ENCODE results near the gene GPATCH1. TPM values are rescaled to one million over a fixed set of nuclear protein-coding genes. Genes with fewer than 3 reads are reported as not detected.

Gene GPATCH1
- total and polyA plus RNA-seq, 2 of the 4 experiments (the other 2 are of a cell fraction): 5.1 to 7.5 TPM

DNA sequence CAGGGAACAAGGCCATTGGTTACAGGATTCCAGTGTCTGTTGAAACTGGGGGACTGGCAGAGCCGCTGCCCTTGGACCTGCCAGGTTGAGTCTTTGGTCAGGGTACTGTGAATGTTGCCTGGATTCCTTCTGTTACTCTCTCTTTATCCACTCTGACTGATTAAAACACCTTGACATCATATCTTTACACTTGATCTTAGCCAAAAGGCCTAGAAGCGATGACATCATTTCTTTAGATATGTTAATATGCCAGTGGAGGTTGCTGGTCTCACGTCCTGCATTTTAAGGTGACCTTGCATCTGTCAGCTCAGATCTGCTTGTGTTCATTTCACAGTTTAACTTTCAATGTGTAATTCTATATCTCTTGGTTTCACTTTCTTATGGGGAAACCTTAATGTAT is 9.2 kb downstream of the GPATCH1 start:
- Histone ChIP-seq H3K23ac (ENCODE audit: low read depth, low read length) (no peak overlapping the region), H3K9me1 (ENCODE audit: insufficient read depth, low read length) (0 out of 2 replicates have a peak, but pooled peaks cover 4% of the 10 kb centered on the region), H4K20me1 (ENCODE audit: insufficient read depth, low read length) (no peaks in the 10 kb centered on the region), H3K18ac (ENCODE audit: low read depth, low read length) (no peak overlapping the region), H3K4me3 (ENCODE audit: insufficient read depth, low read depth, low read length) (no peak overlapping the region), H4K5ac (ENCODE audit: low read depth, low read length) (no peak overlapping the region), H2BK20ac (ENCODE audit: low read depth, low read length) (no peak overlapping the region), H2AK9ac (replicated peaks; ENCODE audit: low read depth, low read length, poor library complexity) (no peak overlapping the region), H2AFZ (replicated peaks; ENCODE audit: low read length, poor library complexity) (no peak overlapping the region), H3K56ac (ENCODE audit: extremely low read depth, insufficient read depth, low read length) (no peak overlapping the region), H2BK5ac (ENCODE audit: low read depth, low read length, poor library complexity, severe bottlenecking) (no peak overlapping the region), H3K27me3 (ENCODE audit: control insufficient read depth, insufficient read depth, low read length) (no peaks in the 10 kb centered on the region), H2BK120ac (ENCODE audit: low read depth, low read length) (no peak overlapping the region), H3K9me3 (ENCODE audit: control insufficient read depth, insufficient read depth, low read length) (no peaks in the 10 kb centered on the region), H3K27ac (ENCODE audit: insufficient read depth, low read length) (no peak overlapping the region), H3K4me1 (ENCODE audit: control insufficient read depth, insufficient read depth, low read length) (no peaks in the 10 kb centered on the region), H4K8ac (ENCODE audit: low read depth in 2 of 2, low read length in 2 of 2) (no peak overlapping the region), H2AK5ac (ENCODE audit: low read depth, low read length) (no peak overlapping the region), H3K9ac (ENCODE audit: low read depth, low read length) (no peak overlapping the region), H3K36me3 (ENCODE audit: control insufficient read depth, insufficient read depth, low read length) (peaks cover 37% of the 10 kb centered on the region), H3K14ac (replicated peaks; ENCODE audit: low read depth, low read length) (no peak overlapping the region), H2BK15ac (ENCODE audit: low read depth, low read length) (no peak overlapping the region), H3K4me2 (ENCODE audit: low read depth, low read length) (no peak overlapping the region), H3K79me1 (ENCODE audit: low read depth in 1 of 2, low read length in 2 of 2) (no peaks in the 10 kb centered on the region; a peak in 1 of 4 replicates), H3K4ac (ENCODE audit: low read depth, low read length) (no peak overlapping the region), H4K91ac (ENCODE audit: insufficient read depth, low read depth, low read length) (no peak overlapping the region)
- no peak for DNase-seq
- intact Hi-C loops (cut with micrococcal nuclease) (no loop called here), in situ Hi-C loops (cut with MboI; ENCODE audit: low sequenced_read_pairs) (no loop called here), dilution Hi-C loops (cut with HindIII; ENCODE audit: low sequenced_read_pairs, unreplicated experiment) (no loop called here)
- ATAC-seq (ENCODE audit: low read depth): no peak
- ChIA-PET POLR2A (ENCODE audit: unreplicated experiment) (no interaction called here), CTCF (interaction anchor here (1.4 kb wide), 1 partner anchor 114 kb away, joined by 3 read pairs; no protein-coding TSS in a partner anchor)
- no TSS peak for BruUV-seq (replicated peaks)
- TF ChIP-seq MAFK (IDR thresholded peaks at IDR 0.05; ENCODE audit: low read depth, low read length) (no peak), MAZ (IDR thresholded peaks at IDR 0.05; ENCODE audit: borderline replicate concordance, low read depth, low read length) (no peak)
- TF ChIP-seq, protein P1, sequence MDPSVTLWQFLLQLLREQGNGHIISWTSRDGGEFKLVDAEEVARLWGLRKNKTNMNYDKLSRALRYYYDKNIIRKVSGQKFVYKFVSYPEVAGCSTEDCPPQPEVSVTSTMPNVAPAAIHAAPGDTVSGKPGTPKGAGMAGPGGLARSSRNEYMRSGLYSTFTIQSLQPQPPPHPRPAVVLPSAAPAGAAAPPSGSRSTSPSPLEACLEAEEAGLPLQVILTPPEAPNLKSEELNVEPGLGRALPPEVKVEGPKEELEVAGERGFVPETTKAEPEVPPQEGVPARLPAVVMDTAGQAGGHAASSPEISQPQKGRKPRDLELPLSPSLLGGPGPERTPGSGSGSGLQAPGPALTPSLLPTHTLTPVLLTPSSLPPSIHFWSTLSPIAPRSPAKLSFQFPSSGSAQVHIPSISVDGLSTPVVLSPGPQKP (IDR thresholded peaks at IDR 0.05; ENCODE audit: borderline replicate concordance, low read depth, low read length): no peak
- WGBS, 2 experiments (ENCODE audit: extremely low coverage in 2 of 2, insufficient read length in 1 of 2): no CpG with 5 or more reads among the region's 3 CpGs

All from IMR-90 (cell line).